ENCODE data around the gene HAO2.
"Not testable (repeated sequence)": the region's sequence is repeated elsewhere in the genome, so short reads cannot be mapped to it uniquely, and the experiment has no call there.

GRCh38 chr1:119377594-119377993 is 9.0 kb downstream of the HAO2 start:
- TF ChIP-seq TOX (CRISPR knock-in tag; IDR thresholded peaks at IDR 0.05; ENCODE audit: borderline replicate concordance); ZC3H10 (CRISPR knock-in tag; IDR thresholded peaks at IDR 0.05); ZFP30 (CRISPR knock-in tag; IDR thresholded peaks at IDR 0.05); CREB5 (CRISPR knock-in tag; IDR thresholded peaks at IDR 0.05; ENCODE audit: low read depth): not testable (repeated sequence)
- TF ChIP-seq, protein P1, sequence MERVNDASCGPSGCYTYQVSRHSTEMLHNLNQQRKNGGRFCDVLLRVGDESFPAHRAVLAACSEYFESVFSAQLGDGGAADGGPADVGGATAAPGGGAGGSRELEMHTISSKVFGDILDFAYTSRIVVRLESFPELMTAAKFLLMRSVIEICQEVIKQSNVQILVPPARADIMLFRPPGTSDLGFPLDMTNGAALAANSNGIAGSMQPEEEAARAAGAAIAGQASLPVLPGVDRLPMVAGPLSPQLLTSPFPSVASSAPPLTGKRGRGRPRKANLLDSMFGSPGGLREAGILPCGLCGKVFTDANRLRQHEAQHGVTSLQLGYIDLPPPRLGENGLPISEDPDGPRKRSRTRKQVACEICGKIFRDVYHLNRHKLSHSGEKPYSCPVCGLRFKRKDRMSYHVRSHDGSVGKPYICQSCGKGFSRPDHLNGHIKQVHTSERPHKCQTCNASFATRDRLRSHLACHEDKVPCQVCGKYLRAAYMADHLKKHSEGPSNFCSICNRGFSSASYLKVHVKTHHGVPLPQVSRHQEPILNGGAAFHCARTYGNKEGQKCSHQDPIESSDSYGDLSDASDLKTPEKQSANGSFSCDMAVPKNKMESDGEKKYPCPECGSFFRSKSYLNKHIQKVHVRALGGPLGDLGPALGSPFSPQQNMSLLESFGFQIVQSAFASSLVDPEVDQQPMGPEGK (CRISPR knock-in tag; IDR thresholded peaks at IDR 0.05; ENCODE audit: borderline replicate concordance) = not testable (repeated sequence)
- TF ChIP-seq, protein P2, sequence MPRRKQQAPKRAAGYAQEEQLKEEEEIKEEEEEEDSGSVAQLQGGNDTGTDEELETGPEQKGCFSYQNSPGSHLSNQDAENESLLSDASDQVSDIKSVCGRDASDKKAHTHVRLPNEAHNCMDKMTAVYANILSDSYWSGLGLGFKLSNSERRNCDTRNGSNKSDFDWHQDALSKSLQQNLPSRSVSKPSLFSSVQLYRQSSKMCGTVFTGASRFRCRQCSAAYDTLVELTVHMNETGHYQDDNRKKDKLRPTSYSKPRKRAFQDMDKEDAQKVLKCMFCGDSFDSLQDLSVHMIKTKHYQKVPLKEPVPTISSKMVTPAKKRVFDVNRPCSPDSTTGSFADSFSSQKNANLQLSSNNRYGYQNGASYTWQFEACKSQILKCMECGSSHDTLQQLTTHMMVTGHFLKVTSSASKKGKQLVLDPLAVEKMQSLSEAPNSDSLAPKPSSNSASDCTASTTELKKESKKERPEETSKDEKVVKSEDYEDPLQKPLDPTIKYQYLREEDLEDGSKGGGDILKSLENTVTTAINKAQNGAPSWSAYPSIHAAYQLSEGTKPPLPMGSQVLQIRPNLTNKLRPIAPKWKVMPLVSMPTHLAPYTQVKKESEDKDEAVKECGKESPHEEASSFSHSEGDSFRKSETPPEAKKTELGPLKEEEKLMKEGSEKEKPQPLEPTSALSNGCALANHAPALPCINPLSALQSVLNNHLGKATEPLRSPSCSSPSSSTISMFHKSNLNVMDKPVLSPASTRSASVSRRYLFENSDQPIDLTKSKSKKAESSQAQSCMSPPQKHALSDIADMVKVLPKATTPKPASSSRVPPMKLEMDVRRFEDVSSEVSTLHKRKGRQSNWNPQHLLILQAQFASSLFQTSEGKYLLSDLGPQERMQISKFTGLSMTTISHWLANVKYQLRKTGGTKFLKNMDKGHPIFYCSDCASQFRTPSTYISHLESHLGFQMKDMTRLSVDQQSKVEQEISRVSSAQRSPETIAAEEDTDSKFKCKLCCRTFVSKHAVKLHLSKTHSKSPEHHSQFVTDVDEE (CRISPR knock-in tag; IDR thresholded peaks at IDR 0.05) = not testable (repeated sequence)

Data from SK-N-SH treated with all-trans-retinoic acid at 6 μM for 48 hours (cell line).